K562 (cell line): ENCODE data around the gene SLC12A3.

ENCODE experiments used
- CEBPB ChIP-seq: fragments of 450-650 bp; IDR thresholded peaks from 2 replicates; pipeline ENCODE4 v1.6.1; 2016; ENCODE audit warnings: missing genetic modification characterization, missing compliant biosample characterization
- CHD4 ChIP-seq: fragments of 200-600 bp; sonication (generic); IDR thresholded peaks from 3 replicates; pipeline ENCODE4 v1.6.1; 2012; ENCODE audit warnings: low read depth, mild to moderate bottlenecking, mixed read lengths, low read length, inconsistent platforms; ENCODE audit not compliant: insufficient read depth, insufficient replicate concordance, poor library complexity, severe bottlenecking
- CTCF ChIP-seq, 3 experiments: IDR thresholded peaks in 2 of 3; conservative IDR thresholded peaks in 1 of 3; 2 replicates each; pipeline ENCODE4 v1.5.1; 2011 to 2012; ENCODE audit warnings: low read length in 3 of 3, mild to moderate bottlenecking in 3 of 3, control low read depth in 2 of 3, improper control_type of control experiment in 1 of 3, inconsistent platforms in 1 of 3, low read depth in 1 of 3, mixed read lengths in 1 of 3, moderate library complexity in 1 of 3; ENCODE audit not compliant: insufficient read depth in 2 of 3
- FOXJ3 ChIP-seq: sonication (generic); formaldehyde crosslinking; IDR thresholded peaks from 2 replicates; pipeline ENCODE4 v1.4.0; 2020; ENCODE audit warnings: mild to moderate bottlenecking, missing genetic modification reagents
- POLR2AphosphoS5 ChIP-seq: IDR thresholded peaks from 2 replicates; pipeline ENCODE4 v1.6.1; 2011; ENCODE audit warnings: mild to moderate bottlenecking, low read depth, low read length, moderate library complexity; ENCODE audit not compliant: control insufficient read depth, insufficient read depth
- ZNF23 ChIP-seq: fragments of 250-450 bp; sonication (Bioruptor Pico); IDR thresholded peaks from 2 replicates; pipeline ENCODE4 v1.4.0; 2020; ENCODE audit warnings: mild to moderate bottlenecking

DNA sequence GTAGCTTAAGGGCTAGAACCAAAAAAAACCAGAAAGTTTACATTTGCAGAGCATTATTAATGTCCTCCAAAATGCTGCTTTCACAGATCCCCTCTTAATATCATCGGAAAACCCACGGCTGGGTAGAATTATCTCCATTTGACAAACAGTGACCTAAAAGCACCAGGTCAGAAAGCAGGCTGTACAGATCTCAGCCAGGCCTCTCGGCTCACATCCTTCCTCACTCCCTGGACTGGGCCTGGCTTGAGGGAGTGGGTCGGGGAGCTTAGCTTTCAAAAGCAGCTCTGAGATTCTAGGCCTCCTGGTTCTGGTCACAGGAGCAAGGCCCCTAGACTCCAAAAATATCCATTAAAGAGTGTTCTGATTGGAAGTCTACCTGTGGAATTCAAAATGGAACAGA is 9.1 kb upstream of the SLC12A3 start:
- TF ChIP-seq CTCF (IDR thresholded peaks at IDR 0.05 in 2 of 3, conservative IDR thresholded peaks at IDR 0.05 in 1 of 3; ENCODE audit: insufficient read depth in 2 of 3, low read depth in 1 of 3, low read length in 3 of 3) (no peak), FOXJ3 (no peak), POLR2AphosphoS5 (no peak), ZNF23 (CRISPR knock-in tag) (no peak), CEBPB (tag) (no peak), CHD4 (no peak)
